DMS53 treated with DMSO at 0.1 percent for 48 hours (cell line): Measurements from ENCODE around the gene DNAJC15.
"Not testable (repeated sequence)": the region's sequence is repeated elsewhere in the genome, so short reads cannot be mapped to it uniquely, and the experiment has no call there.

Experiments
- DNase-seq: peaks from one replicate; lab custom pipeline; 2025; ENCODE audit not compliant: unreplicated experiment; lab: John Stamatoyannopoulos, UW

The DNAJC15 gene

GRCh38 chr13:43023289-43023963 lies at the start of gene DNAJC15:
Gene DNAJC15 (plus strand): TSS chr13:43023586. CDS start chr13:43023627, 41 bp downstream.
- peak; percentile 57 for DNase-seq

- DNase-seq: no peak
Measured at GRCh38 chr13:42976066-42976465, 47.3 kb upstream of the DNAJC15 start.

GRCh38 chr13:42977219-42977659 lies 46.1 kb upstream of the DNAJC15 start:
- DNase-seq: no peak

- DNase-seq: no peak
Measured at GRCh38 chr13:42981317-42981716, 42.1 kb upstream of the DNAJC15 start.

- no peak for DNase-seq
Measured at GRCh38 chr13:42981853-42982252, 41.5 kb upstream of the DNAJC15 start.

GRCh38 chr13:42984026-42984425 lies 39.4 kb upstream of the DNAJC15 start:
- DNase-seq: no peak

GRCh38 chr13:42984691-42985090 lies 38.7 kb upstream of the DNAJC15 start:
- no peak for DNase-seq

- DNase-seq: no peak
Measured at GRCh38 chr13:42985312-42986175, 37.8 kb upstream of the DNAJC15 start.

GRCh38 chr13:42986176-42986574 lies 37.2 kb upstream of the DNAJC15 start:
- no peak for DNase-seq

- DNase-seq: no peak
Measured at GRCh38 chr13:42990291-42991232, 32.8 kb upstream of the DNAJC15 start.

GRCh38 chr13:42991233-42991897 lies 32.0 kb upstream of the DNAJC15 start:
- DNase-seq: not testable (repeated sequence)

- no peak for DNase-seq
Measured at GRCh38 chr13:42991898-42992763, 31.3 kb upstream of the DNAJC15 start, which contains the start of gene EPSTI1. Gene EPSTI1 (minus strand): TSS chr13:42992241. CDS start chr13:42992165, 76 bp downstream.

- no peak for DNase-seq
Measured at GRCh38 chr13:42992764-42993122, 30.6 kb upstream of the DNAJC15 start.

GRCh38 chr13:42994878-42995277 lies 28.5 kb upstream of the DNAJC15 start:
- no peak for DNase-seq

- no peak for DNase-seq
Measured at GRCh38 chr13:42996584-42996983, 26.8 kb upstream of the DNAJC15 start.

GRCh38 chr13:42997381-42997780 lies 26.0 kb upstream of the DNAJC15 start:
- DNase-seq: no peak

GRCh38 chr13:42999491-42999890 lies 23.9 kb upstream of the DNAJC15 start:
- DNase-seq: no peak

GRCh38 chr13:43000676-43001075 lies 22.7 kb upstream of the DNAJC15 start:
- no peak for DNase-seq

- DNase-seq: no peak
Measured at GRCh38 chr13:43002021-43002420, 21.4 kb upstream of the DNAJC15 start.

GRCh38 chr13:43003010-43003409 lies 20.4 kb upstream of the DNAJC15 start:
- no peak for DNase-seq
